NCI-H2196 treated with DMSO at 0.1 percent for 48 hours (cell line): ENCODE measurements around the gene NHS.

Source experiments
- DNase-seq: peaks from one replicate; lab custom pipeline; 2025; ENCODE audit not compliant: unreplicated experiment; lab: John Stamatoyannopoulos, UW

NHS gene

DNA sequence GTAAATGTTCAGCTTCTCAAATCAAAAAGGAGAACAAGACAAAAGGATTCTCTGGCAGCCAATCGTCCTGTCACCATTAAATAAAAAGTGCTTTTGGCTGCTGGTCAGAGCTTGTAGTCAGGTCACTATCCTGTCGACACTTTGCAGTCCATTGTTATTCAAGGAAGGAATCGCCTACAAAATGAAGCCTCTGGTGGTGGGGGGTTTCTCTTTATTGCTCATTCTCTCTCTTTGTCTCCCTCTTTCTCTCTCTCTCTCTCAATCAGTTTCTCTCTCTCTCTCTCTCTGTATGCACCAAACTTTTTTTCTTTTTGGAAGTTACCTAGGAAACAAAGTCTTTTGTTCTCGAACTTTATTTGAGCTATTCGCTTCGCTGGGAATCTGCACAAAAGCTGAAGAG is 344.7 kb downstream of the NHS start:
- DNase-seq = no peak

DNA sequence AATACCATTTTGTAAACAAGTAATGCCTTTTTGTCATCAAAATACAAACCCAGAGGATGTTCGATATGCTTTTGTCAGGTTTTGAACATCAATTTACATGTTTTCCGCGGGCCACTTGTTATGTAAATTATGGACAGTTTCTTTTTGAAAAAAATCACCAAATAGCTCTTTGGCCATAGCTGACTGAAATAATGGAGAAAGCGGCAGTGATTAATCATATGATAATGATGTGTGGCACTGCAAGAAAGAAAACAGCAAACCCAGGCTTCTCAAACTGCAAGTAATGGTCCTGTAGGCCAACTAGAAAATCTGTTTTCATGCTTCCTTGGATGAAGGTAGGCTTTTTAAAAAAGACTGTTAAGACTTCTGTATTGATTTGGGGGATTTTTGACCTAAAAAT is 346.7 kb downstream of the NHS start:
- DNase-seq = no peak

- DNase-seq = no peak
Measured at GRCh38 chrX:17725181-17725580, 350.2 kb downstream of the NHS start.

DNA sequence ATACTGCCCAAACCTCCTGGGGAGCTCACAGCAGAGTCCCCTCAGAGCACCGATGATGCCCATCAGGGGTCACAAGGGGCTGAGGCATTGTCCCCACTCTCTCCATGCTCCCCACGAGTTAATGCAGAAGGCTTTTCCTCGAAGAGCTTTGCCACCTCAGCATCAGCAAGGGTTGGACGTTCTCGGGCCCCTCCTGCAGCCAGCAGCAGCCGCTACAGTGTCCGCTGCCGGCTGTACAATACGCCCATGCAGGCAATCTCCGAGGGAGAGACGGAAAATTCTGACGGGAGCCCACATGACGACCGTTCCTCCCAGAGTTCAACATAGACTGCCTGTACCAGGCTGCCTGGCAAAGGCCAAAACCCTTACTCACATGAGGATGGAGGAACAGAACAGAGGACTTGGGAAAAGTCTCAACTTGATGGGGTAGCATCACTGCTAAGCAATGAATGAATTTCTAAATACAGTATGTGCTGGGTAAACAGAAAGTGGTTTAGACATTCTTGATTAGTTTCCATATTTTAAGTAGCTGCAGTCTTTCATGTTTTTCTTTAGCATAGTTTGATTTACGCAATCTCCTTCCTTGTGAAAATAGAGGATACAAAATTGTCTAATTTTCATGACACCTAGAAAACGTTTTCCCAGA is 357.3 kb downstream of the NHS start:
- DNase-seq = no peak

GRCh38 chrX:17735406-17735805 is 360.4 kb downstream of the NHS start:
- no peak for DNase-seq

- no peak for DNase-seq
Measured at GRCh38 chrX:17736478-17736855, 361.5 kb downstream of the NHS start.

- DNase-seq = peak; percentile 88
Measured at GRCh38 chrX:17736856-17737709, 362.1 kb downstream of the NHS start, which contains the start of gene SCML1. Gene SCML1, plus strand, starts transcription at chrX:17737493. Its CDS starts 6,694 bp downstream, at chrX:17744187.

DNA sequence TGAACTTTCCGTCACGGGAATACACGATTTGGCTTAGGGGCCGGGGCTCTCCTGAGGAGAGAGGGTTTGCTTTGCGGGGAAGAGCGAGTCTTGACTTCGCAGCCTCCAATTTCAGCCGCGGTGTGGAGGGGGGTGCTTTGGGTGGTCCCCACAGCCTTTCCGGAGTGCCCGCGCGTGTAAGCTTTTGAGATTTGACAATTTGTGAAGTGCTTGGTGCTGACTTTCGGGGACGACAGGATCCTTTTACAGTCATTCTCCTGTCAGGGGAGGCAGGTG is 362.6 kb downstream of the NHS start:
- DNase-seq = no peak

DNA sequence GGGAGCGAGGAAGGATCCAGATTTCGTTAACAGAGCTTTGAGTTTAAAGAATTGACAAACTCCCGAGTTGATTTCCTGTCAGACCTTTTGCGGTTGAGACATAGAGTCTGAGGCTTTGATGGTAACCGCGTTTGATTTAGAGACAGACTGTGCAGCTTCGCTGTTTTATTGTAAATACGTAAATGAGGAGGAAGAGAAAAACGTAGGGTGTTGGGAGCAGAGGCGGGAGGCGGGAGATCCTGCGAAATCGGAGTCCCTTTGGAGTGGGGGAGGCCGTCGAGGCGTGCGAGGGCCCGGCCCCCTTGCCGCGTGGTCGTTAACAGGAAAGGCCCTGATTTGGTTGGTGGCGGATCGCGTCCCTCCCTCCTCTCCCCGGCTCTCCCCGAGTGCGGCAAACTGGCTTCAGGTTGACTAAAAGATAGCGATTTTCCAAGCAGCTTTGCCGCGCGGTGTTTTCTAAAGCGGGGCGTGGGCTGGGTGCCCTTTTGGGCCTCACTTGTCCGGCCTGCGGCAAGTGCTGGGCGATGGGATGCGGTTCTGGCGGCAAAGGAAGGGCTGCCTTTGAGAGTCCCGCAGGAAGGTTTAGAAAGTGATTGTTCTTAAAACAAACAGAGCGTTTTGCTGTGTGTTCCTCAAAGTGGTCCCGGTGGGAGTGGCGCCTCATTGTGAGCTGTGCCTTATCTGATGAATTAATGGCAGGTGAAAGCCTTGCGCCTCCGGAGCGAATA is 363.1 kb downstream of the NHS start:
- peak; percentile 3 for DNase-seq

- DNase-seq = no peak
Measured at GRCh38 chrX:17738737-17739535, 363.9 kb downstream of the NHS start.

GRCh38 chrX:17740137-17741122 is 365.4 kb downstream of the NHS start:
- DNase-seq = no peak

- no peak for DNase-seq
Measured at GRCh38 chrX:17741123-17741511, 366.1 kb downstream of the NHS start.

DNA sequence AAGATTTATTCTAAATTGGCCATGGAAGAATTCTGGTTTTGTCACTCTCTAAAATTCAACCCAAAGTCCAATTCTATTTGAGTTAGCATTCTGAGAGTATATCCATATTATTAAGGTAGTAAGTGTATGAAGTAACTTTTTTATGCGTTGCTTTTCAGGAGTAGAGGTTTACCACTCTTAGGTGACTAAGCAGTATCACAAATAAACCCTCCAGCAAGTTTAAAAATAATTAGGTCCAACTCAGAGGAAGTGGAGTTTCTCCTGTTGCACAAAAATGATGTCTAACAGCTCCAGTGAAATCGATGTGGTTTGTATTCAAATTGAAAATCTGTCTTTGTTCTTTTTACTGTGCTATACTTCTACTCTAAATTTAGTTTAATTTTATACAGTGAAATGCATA is 368.9 kb downstream of the NHS start:
- no peak for DNase-seq

- DNase-seq = no peak
Measured at GRCh38 chrX:17744896-17745523, 370.0 kb downstream of the NHS start.

GRCh38 chrX:17747692-17748091 is 372.7 kb downstream of the NHS start:
- DNase-seq = no peak

DNA sequence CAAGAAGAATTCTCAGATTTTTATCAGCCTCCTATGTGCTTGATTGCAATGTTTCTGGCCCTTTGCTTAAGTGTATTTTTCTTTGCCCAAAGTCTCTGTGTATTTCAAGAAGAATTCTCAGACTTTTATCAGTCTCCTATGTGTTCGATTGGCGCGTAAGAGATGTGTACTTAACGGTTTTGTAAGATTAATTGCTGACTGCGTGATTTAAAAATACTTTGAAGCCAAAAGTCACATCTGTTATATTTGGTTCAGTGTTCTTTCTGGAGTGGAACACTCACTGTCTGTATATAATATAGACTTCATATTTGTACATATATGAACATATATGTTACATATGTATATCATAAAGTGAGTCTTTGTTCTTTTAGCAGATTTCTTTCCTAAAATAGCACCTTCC is 373.7 kb downstream of the NHS start:
- no peak for DNase-seq

DNA sequence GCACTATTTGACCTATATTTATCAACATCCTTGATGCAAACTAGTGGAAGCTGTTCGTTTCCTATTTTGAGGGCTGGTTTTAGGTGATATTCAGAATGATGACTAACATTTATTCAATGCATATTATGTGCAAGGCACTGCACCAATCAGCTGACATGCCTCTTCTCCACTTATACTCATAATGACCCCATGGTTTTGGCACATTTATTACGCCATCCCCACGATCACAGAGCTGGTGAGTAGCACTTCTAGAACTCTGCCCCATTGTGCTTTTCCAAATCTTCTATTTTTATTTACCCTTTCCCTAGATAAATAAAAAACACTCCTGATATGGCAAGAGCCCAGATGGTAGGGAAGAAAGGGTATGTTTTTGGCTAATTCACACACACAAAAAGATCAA is 375.4 kb downstream of the NHS start:
- DNase-seq = no peak

- no peak for DNase-seq
Measured at GRCh38 chrX:17758382-17758781, 383.4 kb downstream of the NHS start.

DNA sequence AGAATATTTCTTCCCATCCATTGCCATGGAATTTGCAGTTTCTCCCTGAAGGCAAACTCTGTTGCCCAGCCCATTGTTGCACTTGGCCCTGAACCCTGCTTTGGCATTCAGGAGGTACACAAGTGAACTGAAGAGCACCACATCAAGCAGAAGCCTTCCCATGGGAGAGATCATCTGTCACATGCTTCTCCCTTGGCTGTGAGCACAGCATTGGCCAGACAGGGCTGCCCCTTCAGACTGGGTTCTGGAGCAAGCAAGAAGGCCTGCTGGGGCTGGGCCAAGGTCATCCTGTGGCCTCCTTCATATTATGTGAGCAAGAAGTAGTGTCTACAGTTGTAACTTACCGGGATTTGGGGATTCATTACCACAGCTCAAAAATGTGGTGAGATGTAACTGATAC is 385.0 kb downstream of the NHS start:
- no peak for DNase-seq

DNA sequence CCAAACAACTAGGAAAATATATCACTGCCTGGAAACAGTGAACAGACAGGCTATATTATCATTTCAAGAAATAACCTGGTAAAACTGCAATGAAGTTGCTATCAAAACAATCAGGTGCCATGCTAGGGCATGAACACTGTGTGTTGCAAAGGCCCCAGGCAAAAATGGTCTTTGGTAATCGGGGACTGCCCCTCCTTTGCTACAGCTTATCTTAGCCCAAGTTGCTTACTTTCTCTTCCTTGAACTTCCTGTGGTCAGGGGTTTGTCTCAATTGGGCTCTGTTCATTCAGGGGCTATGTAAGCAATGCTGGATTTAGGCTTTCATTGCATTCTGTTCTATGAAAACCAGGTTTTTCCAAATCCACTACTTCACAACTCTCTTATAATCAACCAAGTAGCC is 392.7 kb downstream of the NHS start:
- DNase-seq = no peak
